A172 (cell line): ENCODE measurements around the gene TM2D1. TPM values are rescaled to one million over a fixed set of nuclear protein-coding genes. Genes with fewer than 3 reads are reported as not detected.

Source experiments
- DNase-seq: peaks from one replicate; pipeline ENCODE4 v3.0.0-alpha.2; 2015; ENCODE audit warnings: low spot score
- total RNA-seq: library from RNA; depleted of rRNA; stranded (reverse); fragments of >200 nt; shearing (Covaris generic); gene quantifications from 2 replicates; pipeline ENCODE4 v1.2.3, GENCODE V29; 2014; rRNA removed

TM2D1 gene
- total RNA-seq, 1 experiment from 2014 or later = 63.0 TPM

GRCh38 chr1:61644303-61644702 lies 80.6 kb downstream of the TM2D1 start:
- no peak for DNase-seq

- DNase-seq = no peak
These were observed 82.3 kb downstream of the TM2D1 start for GRCh38 chr1:61642475-61643232.

DNA sequence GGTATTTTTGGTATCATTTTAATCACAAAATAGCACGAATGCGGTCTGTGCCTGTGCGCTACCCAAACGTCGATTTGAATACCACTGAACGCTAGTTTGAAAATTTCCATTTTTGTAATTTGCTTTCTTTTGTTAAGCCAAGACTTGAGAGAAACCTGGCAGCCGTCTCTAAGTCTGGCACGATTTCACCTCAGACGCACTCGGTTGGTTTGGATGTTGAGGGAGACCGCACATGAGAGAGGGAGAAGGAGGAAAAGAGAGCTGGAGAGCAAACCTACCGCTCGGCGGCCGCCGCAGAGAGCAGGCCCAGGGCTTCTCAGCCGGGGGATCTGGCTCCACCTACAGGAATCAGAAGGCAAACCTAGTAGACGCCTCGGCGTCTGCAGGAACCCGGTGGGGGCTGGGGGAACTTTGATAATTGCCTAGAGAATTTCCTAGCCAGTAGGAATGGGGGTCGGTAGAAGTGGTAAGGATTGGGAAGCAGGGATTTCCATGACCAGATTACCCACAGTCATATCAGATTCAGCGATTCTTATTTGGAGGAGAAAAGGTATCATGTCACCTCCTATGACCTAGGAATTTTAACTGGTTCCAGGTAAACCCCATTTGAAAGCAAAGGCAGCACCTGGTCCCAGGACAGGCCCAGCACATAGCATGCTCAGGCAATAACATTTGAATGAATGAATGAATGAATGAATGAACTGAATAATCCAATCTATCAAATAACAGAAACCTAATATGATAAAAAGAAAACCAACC lies 83.2 kb downstream of the TM2D1 start:
- DNase-seq = no peak

GRCh38 chr1:61640531-61641530 lies 84.1 kb downstream of the TM2D1 start:
- DNase-seq = no peak

- DNase-seq = no peak
These were observed 85.2 kb downstream of the TM2D1 start for GRCh38 chr1:61639608-61640336.

- no peak for DNase-seq
These were observed 85.9 kb downstream of the TM2D1 start for GRCh38 chr1:61638911-61639605.

DNA sequence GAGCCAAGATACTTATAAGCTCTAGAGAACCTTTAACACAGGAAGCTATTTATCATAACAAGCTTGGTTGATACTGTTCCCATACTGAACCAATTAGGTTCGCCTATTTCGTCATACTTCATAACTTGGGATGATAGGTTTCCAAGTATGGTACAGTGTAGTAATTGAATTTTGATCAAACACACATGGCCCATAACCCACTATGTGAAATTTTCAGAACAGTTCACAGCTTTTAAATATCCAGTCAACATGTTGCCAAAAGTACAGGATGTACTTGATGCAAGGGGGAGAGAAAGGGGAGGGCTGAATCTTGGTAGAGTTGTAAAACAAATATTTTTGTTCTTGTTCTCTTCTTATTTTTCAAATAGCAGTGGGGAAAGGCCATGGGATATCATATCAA lies 86.6 kb downstream of the TM2D1 start:
- no peak for DNase-seq

DNA sequence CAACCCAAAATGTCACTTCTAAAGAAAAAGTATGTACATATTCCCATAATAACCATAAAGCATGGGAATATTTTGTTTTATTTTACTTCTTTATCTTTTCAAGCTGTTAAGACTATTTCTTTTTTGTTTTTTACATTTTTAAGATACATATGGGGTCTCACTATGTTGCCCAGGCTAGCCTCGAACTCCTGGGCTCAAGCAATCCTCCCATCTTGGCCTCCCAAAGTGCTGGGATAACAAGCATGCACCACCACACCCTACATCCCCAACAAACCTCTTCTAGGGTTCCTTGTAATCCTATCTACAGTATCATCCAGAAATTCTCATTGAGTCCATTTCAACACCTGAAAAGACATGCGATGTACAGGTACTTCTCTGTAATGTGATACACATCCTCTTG lies 87.5 kb downstream of the TM2D1 start:
- no peak for DNase-seq

- DNase-seq = no peak
These were observed 88.1 kb downstream of the TM2D1 start for GRCh38 chr1:61636814-61637213.

- no peak for DNase-seq
These were observed 88.6 kb downstream of the TM2D1 start for GRCh38 chr1:61636376-61636775.

DNA sequence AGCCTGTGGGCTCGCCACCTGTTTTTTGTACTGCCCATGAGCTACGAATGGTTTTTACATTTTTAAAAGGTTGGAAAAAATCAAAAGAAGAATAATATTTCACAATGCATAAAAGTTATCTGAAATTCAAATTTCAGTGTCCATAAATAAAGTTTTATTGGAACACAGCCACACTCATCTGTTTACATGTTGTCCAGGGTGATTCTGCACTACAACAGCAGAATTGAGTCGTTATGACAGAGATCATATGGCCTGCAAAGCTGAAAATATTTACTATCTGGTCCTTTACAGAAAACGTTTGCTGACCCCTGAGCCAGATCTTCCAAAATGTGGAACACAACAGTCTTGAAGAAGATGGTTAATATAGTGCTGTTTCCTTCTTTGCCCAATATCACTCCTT lies 89.4 kb downstream of the TM2D1 start:
- DNase-seq = no peak

DNA sequence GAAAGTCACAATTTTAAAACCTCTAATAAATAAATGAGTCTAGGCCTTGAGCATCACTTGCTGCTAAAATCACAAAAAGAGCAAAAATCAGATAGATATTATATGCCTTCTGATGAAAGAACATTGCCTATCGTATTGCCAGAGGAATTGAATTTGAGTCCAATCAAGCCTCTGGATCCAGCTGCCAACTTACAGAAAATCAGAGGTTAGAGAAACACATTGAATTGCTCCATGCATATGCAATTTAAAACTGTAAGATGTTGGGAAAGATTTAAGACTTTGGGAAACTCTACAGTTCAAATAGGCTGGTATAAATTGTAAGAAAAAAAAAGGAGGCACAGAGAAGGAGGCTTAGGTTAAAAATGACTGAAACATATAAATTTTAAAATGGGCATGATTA lies 93.5 kb downstream of the TM2D1 start:
- no peak for DNase-seq

Other genes with a start within 250 kb of the TM2D1 start
- 10.3 and 11.8 TPM in 2 replicates for gene PATJ, start 17.3 kb upstream of the TM2D1 start, total RNA-seq